ACC112 (cell line): ENCODE measurements around the gene SYNDIG1.
A peak's percentile ranks its signal among the peaks of the same experiment; 100 is the strongest.

ENCODE experiments used
- H2AFZ ChIP-seq: fragments of 200-600 bp; sonication (generic); one replicate; pipeline ENCODE4 v1.6.0; 2017; ENCODE audit warnings: antibody characterized with exemption, low read length; ENCODE audit not compliant: unreplicated experiment
- H3K27ac ChIP-seq: fragments of 200-600 bp; sonication (generic); 2 replicates; pipeline ENCODE4 v1.5.1; 2014; ENCODE audit warnings: low read depth, mild to moderate bottlenecking, antibody characterized with exemption, low read length, moderate library complexity
- H3K27me3 ChIP-seq: fragments of 200-600 bp; sonication (generic); 2 replicates; pipeline ENCODE4 v1.6.1; 2014; ENCODE audit warnings: mild to moderate bottlenecking, antibody characterized with exemption, low read length, moderate library complexity, mixed read lengths; ENCODE audit not compliant: insufficient read depth
- H3K36me3 ChIP-seq: fragments of 200-600 bp; sonication (generic); 2 replicates; pipeline ENCODE4 v1.6.1; 2016; ENCODE audit warnings: mild to moderate bottlenecking, antibody characterized with exemption, low read length, moderate library complexity, mixed read lengths; ENCODE audit not compliant: insufficient read depth
- H3K4me1 ChIP-seq: fragments of 200-600 bp; sonication (generic); one replicate; pipeline ENCODE4 v1.6.1; 2016; ENCODE audit warnings: low read length, mixed read lengths; ENCODE audit not compliant: insufficient read depth, unreplicated experiment, control insufficient read depth
- H3K4me3 ChIP-seq: fragments of 200-600 bp; sonication (generic); 2 replicates; pipeline ENCODE4 v1.5.1; 2014; ENCODE audit warnings: mild to moderate bottlenecking, low read depth, low read length
- H3K79me2 ChIP-seq: fragments of 200-600 bp; sonication (generic); one replicate; pipeline ENCODE4 v1.6.0; 2016; ENCODE audit warnings: low read length; ENCODE audit not compliant: control insufficient read depth, unreplicated experiment, insufficient read depth

The SYNDIG1 gene

GRCh38 chr20:24667689-24668383 is 198.4 kb downstream of the SYNDIG1 start:
- Histone ChIP-seq H3K27ac (no peak overlapping the region), H2AFZ (no peak overlapping the region), H3K79me2 (no peaks in the 10 kb centered on the region), H3K27me3 (no peaks in the 10 kb centered on the region), H3K36me3 (no peaks in the 10 kb centered on the region), H3K4me3 (no peak overlapping the region), H3K4me1 (peaks cover 8% of the 10 kb centered on the region)

GRCh38 chr20:24668384-24668702 is 198.9 kb downstream of the SYNDIG1 start:
- H3K79me2 ChIP-seq: no peaks in the 10 kb centered on the region
- H2AFZ ChIP-seq: no peak overlapping the region

GRCh38 chr20:24668791-24669190 is 199.4 kb downstream of the SYNDIG1 start:
- Histone ChIP-seq H3K36me3 (no peaks in the 10 kb centered on the region), H3K79me2 (no peaks in the 10 kb centered on the region), H3K27me3 (no peaks in the 10 kb centered on the region), H3K27ac (no peak overlapping the region), H3K4me1 (peaks cover 17% of the 10 kb centered on the region), H3K4me3 (no peak overlapping the region), H2AFZ (no peak overlapping the region)

More at GRCh38 chr20:24668384-24668702, 198.9 kb downstream of the SYNDIG1 start:
- H3K27me3 ChIP-seq: no peaks in the 10 kb centered on the region
- H3K27ac ChIP-seq: no peak overlapping the region
- H3K4me1 ChIP-seq: peaks cover 13% of the 10 kb centered on the region
- no peaks in the 10 kb centered on the region for H3K36me3 ChIP-seq
- H3K4me3 ChIP-seq: no peak overlapping the region

GRCh38 chr20:24669701-24670100 is 200.3 kb downstream of the SYNDIG1 start:
- Histone ChIP-seq H2AFZ (no peak overlapping the region), H3K4me1 (peaks cover 21% of the 10 kb centered on the region), H3K36me3 (no peaks in the 10 kb centered on the region), H3K79me2 (no peaks in the 10 kb centered on the region), H3K4me3 (no peak overlapping the region), H3K27ac (no peak overlapping the region), H3K27me3 (no peaks in the 10 kb centered on the region)

- Histone ChIP-seq H3K27ac (no peak overlapping the region), H2AFZ (no peak overlapping the region), H3K36me3 (no peaks in the 10 kb centered on the region), H3K4me3 (no peak overlapping the region), H3K27me3 (no peaks in the 10 kb centered on the region), H3K79me2 (no peaks in the 10 kb centered on the region), H3K4me1 (peaks cover 21% of the 10 kb centered on the region)
Observed at GRCh38 chr20:24670341-24670872, 201.0 kb downstream of the SYNDIG1 start.

- Histone ChIP-seq H2AFZ (no peak overlapping the region), H3K79me2 (no peaks in the 10 kb centered on the region), H3K4me1 (peaks cover 21% of the 10 kb centered on the region), H3K27ac (no peak overlapping the region), H3K36me3 (no peaks in the 10 kb centered on the region), H3K4me3 (no peak overlapping the region), H3K27me3 (no peaks in the 10 kb centered on the region)
Observed at GRCh38 chr20:24670981-24671380, 201.6 kb downstream of the SYNDIG1 start.

- Histone ChIP-seq H2AFZ (peak overlapping the region; percentile 38), H3K36me3 (no peaks in the 10 kb centered on the region), H3K4me3 (no peak overlapping the region), H3K4me1 (peaks cover 21% of the 10 kb centered on the region), H3K27ac (peak overlapping the region; percentile 65), H3K79me2 (no peaks in the 10 kb centered on the region), H3K27me3 (no peaks in the 10 kb centered on the region)
Observed at GRCh38 chr20:24672181-24672880, 202.9 kb downstream of the SYNDIG1 start.

GRCh38 chr20:24672886-24673677 is 203.7 kb downstream of the SYNDIG1 start:
- Histone ChIP-seq H3K4me3 (peak overlapping the region; percentile 29; the same call in 1 of the 2 replicates), H3K27ac (peak overlapping the region; percentile 65), H2AFZ (peak overlapping the region; percentile 38)

GRCh38 chr20:24673678-24674570 is 204.5 kb downstream of the SYNDIG1 start:
- Histone ChIP-seq H3K36me3 (no peaks in the 10 kb centered on the region), H3K4me1 (peaks cover 21% of the 10 kb centered on the region), H3K79me2 (no peaks in the 10 kb centered on the region), H3K27me3 (no peaks in the 10 kb centered on the region), H3K4me3 (peak overlapping the region; percentile 29; the same call in 1 of the 2 replicates), H2AFZ (no peak overlapping the region), H3K27ac (peak overlapping the region; percentile 65)

More at GRCh38 chr20:24672886-24673677, 203.7 kb downstream of the SYNDIG1 start:
- no peaks in the 10 kb centered on the region for H3K27me3 ChIP-seq
- H3K36me3 ChIP-seq: no peaks in the 10 kb centered on the region
- no peaks in the 10 kb centered on the region for H3K79me2 ChIP-seq
- H3K4me1 ChIP-seq: peaks cover 21% of the 10 kb centered on the region
